GM19438 (cell line): ENCODE measurements around the gene PRSS27.

Experiments
- ATAC-seq: cut with Tn5 transposase; IDR thresholded peaks from one replicate; pipeline ENCODE4 v1.9.1; 2021; ENCODE audit warnings: low read depth; ENCODE audit not compliant: unreplicated experiment

The PRSS27 gene

DNA sequence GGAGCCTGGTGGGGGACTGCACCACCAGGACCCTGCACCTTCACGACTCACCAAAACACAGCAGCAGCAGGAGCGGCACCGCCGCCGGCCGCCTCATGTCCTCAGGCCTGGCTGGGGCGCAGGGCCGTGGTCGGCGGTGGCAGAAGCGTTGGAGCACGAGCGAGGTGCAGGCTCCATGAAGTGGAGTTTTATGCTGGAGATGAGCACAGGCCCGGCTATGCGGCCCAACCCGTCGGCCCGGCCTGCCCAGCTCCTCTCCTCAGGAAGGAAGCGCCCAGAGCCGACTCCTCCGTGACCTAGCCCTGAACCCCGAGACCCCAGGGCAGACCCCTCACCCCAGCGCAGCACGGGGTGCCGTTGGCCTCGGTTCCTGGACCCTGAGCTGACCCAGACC lies at the start of gene PRSS27:
PRSS27 (minus strand) TSS at position 161 of the 394 bp plus-strand sequence; CDS start at position 97, 64 bp downstream.
- no peak for ATAC-seq

DNA sequence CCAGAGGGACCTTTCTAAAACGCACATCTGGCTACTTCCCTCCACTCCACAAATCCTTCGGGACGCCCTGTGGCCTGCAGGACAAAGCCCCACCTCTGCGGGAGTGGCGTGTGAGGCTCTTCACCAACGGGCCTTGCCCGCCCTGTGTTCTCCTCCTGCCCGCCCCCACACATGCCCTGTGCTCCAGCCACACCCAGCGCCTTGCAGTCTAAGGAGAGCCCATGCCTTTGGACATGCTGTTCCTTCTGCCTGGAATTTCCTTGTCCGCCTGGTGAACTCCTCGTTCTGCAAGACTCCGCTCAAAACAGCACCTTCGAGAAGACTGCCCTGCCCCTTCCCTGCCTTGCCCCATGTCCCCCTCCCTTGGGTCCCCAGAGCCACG lies 49.6 kb upstream of the PRSS27 start:
- no peak for ATAC-seq

DNA sequence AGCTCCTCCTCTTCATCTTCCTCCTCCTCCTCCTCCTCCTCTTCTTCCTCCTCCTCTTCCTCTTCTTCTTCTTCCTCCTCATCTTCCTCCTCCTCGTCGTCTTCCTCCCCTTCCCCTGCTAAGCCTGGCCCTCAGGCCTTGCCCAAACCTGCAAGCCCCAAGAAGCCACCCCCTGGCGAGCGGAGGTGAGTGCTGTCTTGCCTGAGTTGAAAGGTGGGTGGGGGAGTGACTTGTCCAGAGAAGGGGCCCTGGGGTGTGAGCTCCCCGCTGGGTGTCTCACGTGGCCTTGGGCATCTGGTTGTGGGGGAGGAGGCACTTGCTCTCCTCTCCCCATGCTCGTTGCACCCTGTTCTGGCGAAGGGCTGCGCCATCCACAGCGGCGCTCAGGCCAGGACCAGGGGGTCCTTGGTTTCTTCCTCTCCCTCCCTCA lies 49.1 kb upstream of the PRSS27 start:
- no peak for ATAC-seq

DNA sequence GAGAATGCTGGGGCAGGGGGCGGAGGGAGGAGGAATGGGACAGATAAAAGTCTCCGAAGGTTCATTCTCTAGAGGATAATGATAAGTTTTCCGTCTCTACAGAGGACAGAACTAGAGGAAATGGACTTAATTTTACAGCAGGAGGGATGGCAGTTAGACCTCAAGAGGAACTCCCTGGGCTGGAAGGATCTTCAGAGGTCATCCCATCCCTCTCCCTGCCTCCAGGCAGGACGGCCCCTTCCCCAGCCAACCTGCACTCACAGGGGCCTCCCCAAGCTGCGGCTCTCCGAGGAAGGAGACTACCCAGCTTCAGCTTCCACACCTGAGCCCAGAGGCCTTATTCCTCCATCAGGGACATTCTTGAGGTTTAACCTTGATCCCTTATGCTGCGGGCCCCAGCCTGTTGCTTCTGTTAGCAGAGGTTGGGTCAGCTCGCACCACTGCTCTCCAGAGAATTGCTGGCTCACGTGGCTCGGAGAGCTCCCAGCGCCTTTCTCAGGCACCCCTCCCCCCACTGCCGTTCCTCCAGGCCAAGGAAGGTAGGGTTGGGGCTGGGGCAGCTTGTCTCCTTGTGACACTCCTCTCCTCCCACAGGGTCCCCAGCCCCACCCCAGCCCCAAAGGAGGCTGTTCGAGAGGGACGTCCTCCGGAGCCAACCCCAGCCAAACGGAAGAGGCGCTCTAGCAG lies 48.5 kb upstream of the PRSS27 start:
- no peak for ATAC-seq

DNA sequence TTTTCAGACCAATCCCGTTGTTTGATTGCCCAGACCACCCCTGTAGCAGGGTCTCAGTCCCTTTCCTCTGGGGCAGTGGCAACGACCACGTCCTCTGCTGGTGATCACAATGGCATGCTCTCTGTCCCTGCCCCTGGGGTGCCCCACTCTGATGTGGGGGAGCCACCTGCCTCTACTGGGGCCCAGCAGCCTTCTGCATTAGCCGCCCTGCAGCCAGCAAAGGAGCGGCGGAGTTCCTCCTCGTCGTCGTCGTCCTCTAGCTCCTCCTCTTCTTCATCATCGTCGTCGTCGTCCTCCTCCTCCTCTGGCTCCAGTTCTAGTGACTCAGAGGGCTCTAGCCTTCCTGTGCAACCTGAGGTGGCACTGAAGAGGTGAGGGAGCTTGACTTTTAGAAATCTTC lies 47.9 kb upstream of the PRSS27 start:
- ATAC-seq, result no peak

DNA sequence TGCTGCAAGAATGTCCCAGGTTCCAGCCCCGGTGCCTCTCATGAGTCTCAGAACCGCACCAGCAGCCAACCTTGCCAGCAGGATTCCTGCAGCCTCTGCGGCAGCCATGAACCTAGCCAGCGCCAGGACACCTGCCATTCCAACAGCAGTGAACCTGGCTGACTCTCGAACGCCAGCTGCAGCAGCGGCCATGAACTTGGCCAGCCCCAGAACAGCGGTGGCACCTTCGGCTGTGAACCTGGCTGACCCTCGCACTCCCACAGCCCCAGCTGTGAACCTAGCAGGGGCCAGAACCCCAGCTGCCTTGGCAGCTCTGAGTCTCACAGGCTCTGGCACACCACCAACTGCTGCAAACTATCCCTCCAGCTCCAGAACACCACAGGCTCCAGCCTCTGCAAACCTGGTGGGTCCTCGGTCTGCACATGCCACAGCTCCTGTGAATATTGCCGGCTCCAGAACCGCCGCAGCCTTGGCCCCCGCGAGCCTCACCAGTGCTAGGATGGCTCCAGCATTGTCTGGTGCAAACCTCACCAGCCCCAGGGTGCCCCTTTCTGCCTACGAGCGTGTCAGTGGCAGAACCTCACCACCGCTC lies 47.2 kb upstream of the PRSS27 start:
- no peak for ATAC-seq

DNA sequence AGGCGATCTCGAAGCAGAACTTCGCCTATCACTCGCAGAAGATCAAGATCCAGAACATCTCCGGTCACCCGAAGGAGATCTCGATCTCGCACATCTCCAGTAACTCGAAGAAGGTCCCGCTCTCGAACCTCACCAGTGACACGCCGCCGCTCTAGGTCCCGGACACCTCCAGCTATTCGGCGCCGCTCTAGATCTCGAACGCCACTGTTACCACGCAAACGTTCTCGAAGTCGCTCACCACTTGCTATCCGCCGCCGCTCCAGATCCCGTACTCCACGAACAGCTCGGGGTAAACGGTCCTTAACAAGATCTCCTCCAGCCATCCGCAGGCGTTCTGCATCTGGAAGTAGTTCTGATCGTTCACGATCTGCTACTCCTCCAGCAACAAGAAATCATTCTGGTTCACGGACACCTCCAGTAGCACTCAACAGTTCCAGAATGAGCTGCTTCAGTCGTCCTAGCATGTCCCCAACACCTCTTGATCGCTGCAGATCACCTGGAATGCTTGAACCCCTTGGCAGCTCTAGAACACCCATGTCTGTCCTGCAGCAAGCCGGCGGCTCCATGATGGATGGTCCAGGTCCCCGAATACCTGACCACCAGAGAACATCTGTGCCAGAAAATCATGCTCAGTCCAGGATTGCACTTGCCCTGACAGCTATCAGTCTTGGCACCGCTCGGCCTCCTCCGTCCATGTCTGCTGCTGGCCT lies 46.6 kb upstream of the PRSS27 start:
- ATAC-seq, result no peak

DNA sequence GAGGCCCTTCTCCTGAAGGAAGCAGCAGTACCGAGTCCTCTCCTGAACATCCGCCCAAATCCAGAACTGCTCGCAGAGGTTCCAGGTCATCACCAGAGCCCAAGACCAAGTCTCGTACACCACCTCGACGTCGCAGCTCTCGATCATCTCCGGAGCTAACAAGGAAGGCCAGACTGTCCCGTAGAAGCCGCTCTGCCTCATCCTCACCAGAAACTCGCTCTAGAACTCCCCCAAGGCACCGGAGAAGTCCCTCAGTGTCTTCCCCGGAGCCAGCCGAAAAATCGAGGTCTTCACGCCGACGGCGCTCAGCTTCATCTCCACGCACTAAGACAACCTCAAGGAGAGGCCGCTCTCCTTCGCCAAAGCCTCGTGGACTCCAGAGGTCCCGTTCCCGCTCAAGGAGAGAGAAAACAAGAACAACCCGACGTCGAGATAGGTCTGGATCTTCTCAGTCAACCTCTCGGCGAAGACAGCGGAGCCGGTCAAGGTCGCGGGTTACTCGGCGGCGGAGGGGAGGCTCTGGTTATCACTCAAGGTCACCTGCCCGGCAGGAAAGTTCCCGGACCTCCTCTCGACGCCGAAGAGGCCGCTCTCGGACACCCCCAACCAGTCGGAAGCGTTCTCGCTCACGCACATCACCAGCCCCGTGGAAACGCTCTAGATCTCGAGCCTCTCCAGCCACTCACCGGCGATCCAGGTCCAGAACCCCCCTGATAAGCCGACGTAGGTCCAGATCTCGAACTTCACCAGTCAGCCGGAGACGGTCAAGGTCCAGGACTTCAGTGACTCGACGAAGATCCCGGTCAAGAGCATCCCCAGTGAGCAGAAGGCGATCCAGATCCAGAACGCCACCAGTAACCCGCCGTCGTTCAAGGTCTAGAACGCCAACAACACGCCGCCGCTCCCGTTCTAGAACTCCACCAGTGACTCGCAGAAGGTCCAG lies 45.7 kb upstream of the PRSS27 start:
- ATAC-seq, result no peak

DNA sequence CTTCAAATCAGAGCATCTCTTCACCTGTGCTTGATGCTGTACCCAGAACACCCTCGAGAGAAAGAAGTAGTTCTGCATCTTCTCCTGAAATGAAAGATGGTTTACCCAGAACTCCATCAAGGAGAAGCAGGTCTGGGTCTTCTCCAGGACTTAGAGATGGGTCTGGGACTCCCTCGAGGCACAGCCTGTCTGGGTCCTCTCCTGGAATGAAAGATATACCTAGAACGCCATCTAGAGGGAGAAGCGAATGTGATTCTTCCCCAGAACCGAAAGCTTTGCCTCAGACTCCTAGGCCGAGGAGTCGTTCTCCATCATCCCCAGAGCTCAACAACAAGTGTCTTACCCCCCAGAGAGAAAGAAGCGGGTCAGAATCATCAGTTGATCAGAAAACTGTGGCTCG lies 44.7 kb upstream of the PRSS27 start:
- ATAC-seq, result no peak

DNA sequence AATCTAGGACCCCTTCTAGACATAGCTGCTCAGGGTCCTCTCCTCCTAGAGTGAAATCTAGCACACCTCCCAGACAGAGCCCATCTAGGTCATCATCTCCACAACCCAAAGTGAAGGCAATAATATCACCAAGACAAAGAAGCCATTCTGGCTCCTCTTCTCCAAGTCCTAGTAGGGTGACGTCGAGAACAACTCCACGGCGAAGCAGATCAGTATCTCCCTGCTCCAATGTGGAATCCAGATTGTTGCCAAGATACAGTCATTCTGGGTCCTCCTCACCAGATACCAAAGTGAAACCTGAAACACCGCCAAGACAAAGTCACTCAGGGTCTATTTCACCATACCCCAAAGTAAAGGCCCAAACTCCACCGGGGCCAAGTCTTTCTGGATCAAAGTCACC lies 43.1 kb upstream of the PRSS27 start:
- ATAC-seq, result no peak

DNA sequence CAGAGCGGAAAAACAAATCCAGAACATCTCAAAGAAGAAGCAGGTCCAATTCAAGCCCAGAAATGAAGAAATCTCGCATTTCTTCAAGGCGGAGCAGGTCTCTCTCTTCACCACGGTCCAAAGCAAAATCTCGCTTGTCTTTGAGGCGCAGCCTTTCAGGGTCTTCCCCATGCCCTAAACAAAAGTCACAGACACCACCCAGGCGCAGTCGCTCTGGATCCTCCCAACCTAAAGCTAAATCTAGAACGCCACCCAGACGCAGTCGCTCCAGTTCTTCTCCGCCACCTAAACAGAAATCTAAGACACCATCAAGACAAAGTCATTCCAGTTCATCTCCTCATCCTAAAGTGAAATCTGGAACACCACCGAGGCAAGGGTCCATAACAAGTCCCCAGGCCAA lies 42.7 kb upstream of the PRSS27 start:
- ATAC-seq, result no peak

DNA sequence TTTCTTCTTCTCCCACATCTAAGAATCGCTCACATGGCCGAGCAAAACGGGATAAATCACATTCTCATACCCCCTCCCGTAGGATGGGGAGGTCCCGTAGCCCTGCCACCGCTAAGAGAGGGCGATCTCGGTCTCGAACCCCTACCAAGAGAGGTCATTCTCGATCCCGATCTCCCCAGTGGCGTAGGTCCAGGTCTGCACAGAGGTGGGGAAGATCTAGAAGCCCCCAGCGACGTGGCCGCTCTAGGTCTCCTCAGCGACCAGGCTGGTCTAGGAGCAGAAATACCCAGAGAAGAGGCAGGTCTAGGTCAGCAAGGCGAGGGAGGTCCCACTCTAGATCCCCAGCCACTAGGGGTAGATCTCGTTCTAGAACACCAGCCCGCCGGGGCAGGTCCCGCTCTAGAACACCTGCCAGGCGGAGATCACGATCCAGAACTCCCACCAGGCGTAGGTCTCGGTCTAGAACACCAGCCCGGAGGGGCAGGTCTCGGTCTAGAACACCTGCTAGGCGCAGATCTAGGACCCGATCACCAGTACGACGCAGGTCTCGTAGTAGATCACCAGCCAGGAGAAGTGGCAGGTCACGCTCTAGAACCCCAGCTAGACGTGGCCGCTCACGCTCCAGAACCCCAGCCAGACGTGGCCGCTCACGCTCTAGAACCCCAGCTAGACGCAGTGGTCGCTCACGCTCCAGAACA lies 42.0 kb upstream of the PRSS27 start:
- ATAC-seq, result no peak

DNA sequence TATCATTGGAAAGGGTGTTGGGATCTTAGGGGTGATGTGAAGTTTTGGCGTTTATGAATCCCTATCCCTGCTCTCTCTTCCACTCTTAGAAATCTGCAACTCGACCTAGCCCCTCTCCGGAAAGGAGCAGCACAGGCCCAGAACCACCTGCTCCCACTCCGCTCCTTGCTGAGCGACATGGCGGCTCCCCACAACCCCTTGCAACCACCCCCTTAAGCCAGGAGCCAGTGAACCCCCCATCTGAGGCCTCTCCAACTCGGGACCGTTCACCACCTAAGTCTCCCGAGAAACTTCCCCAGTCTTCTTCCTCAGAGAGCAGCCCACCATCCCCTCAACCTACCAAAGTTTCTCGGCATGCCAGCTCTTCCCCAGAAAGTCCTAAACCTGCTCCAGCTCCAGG lies 41.4 kb upstream of the PRSS27 start:
- no peak for ATAC-seq

DNA sequence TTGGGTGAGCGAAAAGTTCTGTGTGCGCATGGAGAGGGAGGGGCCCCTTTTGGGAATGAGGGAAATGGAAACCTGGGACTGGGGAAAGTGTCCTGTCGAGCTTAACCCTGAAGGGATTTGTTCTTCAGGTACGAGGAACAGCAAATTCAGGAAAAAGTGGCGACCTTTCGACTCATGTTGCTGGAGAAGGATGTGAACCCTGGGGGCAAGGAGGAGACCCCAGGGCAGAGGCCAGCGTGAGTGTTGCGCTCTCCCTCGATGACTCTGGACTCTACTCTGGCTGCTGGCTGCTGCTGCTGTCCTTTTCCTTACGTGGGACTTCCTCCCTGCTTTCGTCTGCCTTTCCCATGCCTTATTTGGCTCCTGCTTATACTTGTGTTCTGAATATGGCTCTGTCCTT lies 37.3 kb upstream of the PRSS27 start:
- ATAC-seq, result no peak

DNA sequence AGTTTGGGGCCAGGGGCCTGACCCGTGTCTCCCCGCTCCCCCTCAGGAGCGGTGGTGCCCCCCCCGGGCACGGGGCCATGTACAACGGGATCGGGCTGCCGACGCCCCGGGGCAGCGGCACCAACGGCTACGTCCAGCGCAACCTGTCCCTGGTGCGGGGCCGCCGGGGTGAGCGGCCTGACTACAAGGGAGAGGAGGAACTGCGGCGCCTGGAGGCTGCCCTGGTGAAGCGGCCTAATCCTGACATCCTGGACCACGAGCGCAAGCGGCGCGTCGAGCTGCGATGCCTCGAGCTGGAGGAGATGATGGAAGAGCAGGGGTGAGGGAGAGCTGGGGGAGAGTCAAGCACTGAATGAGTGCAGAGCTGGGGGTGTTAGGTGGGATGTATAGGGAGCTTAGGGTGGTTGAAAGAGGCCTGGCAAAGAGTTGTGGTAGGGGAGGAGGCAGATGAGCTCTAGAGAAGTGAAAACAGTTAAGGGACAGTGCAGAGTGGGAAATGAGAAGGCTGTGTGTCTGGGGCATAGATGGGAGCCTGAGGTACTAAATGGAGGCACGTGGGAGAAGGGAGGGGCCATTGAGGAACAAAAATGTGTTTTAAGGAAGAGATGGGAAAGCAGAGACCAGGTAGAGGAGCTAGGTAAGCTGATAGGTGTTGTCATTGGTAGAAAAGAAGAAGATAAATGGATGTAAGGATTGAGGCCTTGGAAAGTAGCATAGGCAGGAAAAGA lies 36.4 kb upstream of the PRSS27 start:
- ATAC-seq, result no peak

DNA sequence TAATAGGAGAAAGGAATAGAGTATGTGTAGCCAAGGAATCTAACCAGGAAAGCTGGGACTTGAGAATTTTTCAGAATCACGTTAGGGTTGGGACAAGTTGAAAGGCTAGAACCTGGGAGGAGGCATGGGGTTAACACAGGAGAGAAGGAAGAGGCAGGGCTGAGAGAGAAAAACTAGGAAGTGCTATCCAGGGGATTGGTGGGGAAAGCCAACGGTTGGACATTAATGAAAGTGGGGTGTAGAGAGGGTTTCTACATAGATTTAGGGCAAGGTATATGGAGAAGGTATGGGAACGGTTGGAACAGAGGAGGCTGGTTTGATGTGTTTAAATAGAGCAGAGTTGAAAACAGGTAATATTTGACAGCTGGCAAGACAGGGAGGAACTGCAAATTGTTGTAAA lies 35.1 kb upstream of the PRSS27 start:
- ATAC-seq, result no peak

DNA sequence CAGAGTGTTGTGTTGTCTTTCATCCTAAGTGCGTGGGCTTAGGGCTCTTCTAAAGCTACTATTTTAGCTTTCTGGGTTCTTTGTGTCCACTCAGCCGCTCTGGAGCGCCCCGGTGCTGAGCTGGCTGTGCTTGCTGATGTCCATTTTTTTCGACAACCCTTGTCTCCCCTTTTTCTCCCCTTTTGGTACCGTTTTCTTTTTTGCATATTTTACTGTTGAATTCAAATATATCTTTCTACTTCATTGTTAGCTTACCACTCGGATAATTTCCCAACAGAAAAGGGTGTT lies 33.7 kb upstream of the PRSS27 start:
- ATAC-seq, result no peak

DNA sequence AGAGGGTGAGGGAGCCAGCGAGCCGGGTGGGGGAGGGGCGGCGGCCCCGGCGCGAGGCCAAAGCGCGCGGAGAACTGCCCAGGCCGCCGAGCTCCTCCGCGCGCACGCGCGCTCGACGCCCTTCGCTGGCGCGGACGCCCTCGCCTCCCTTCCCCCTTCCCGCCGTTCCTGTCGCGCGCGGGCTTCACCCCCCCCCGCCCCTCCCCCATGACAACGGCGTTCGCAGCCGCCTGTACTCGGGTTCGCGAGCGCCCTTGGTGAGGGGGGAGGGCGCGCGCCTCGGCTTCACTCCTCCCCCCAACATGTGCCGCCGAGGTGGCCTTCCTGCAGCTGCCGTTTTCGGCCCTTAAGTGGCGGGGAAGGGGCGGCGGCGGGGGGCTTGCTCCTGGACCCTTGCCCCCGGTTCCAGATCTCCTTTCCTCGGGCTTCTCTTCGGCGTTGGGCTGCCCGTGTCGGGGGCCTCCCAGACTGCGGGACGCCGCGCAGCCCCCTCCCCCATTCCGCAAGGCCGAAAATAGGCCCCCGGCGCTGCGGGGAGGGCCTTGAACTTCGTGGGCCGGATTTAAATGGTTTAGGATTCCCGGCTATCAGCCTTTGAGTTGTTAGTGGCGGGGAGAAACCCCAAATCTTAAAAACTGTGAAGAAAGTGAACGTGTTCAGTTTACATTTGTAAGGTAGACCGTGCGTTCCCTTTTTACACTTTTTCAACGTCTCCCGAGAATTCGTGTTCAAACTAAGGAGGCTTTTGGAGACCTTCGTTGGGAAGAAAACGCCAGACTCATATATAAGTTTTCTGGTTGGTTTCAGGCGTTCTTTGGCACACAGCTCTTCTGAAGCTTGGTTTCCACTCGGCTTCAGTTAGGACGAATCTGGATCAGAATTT lies 33.1 kb upstream of the PRSS27 start:
- ATAC-seq, result peak; percentile 24
